ENCODE measurements around the gene CREB5.
A peak's percentile ranks its signal among the peaks of the same experiment; 100 is the strongest.
"Not testable (repeated sequence)": the region's sequence is repeated elsewhere in the genome, so short reads cannot be mapped to it uniquely, and the experiment has no call there.

The CREB5 gene, protein sequence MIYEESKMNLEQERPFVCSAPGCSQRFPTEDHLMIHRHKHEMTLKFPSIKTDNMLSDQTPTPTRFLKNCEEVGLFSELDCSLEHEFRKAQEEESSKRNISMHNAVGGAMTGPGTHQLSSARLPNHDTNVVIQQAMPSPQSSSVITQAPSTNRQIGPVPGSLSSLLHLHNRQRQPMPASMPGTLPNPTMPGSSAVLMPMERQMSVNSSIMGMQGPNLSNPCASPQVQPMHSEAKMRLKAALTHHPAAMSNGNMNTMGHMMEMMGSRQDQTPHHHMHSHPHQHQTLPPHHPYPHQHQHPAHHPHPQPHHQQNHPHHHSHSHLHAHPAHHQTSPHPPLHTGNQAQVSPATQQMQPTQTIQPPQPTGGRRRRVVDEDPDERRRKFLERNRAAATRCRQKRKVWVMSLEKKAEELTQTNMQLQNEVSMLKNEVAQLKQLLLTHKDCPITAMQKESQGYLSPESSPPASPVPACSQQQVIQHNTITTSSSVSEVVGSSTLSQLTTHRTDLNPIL

DNA sequence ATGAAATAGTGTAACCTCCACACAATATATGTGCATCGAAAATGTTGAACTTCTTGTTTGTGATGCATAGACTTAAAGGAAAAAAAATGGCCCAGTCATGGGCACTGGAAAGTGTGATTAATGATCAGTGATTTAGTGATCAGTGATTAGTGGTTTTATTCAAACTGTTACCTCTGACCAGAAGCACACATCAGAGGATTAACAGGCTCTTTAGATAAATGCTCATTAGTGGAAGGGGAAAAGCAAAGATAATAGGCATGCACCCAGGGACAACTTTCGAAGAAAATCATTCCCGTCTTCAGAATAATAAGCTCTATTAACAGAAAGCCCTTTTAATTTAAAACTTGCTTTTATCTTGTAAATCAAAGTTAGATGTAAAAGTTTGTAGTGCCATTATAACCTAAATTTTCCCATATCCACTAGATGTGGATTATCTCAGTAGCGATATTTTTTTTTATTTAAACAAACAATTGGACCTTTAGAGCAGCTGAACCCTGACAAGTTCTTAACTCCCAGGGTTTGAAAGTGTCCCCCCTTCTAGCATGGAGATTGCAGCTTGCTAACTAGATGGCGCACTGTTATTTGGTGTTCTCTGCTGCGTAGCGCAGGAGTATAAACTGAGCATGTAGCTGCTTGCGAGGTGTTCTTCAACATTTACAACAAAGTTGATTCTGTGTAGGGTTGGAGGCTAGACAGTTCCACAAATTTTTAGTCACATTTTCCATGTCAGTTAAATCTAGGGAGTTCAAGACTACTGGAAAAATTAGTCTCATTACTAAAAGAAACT, at the start of gene CREB5:
Gene CREB5, plus strand, starts transcription at position 643 of the 787 bp plus-strand sequence. CDS start 397 bp downstream, outside the sequence.
- peak; percentile 53 for DNase-seq

DNA sequence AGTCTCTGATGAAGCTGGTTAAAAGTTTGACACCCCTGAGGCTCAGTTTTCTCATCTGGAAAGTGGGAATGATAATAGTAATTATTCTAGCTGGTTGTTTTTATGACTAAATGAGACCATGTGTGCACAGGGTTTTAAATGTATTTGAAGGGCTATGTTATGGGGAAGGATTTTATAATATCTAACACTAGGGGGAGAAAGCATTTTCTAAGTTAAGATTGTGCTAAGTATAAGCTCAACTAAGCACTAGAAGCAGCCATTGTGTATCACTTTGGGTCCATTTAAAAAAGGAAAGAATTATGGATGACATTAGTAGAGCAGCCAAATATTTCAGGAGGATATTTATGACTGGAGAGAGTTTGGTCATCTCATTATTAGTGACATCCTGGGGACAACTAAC, 49.5 kb upstream of the CREB5 start:
- no peak for DNase-seq

DNA sequence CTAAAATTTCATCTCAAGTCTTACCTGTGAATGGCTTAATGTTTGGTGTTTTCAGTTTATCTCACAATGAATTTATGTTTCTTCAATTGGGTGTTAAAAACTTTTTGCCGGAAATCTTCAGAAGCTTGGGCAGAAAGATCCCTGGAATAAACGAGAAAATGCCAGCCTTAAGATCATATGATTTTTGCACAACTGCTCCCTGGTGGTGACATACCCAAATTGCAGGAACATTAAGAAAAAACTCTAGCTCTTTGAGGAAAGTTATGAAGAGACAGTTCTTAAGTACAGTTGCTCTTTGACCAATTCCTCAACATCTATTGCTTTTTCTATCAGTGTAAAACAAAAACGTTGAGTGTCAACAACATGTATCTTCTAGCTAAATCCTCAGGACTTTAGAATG, 48.2 kb upstream of the CREB5 start:
- DNase-seq: no peak

DNA sequence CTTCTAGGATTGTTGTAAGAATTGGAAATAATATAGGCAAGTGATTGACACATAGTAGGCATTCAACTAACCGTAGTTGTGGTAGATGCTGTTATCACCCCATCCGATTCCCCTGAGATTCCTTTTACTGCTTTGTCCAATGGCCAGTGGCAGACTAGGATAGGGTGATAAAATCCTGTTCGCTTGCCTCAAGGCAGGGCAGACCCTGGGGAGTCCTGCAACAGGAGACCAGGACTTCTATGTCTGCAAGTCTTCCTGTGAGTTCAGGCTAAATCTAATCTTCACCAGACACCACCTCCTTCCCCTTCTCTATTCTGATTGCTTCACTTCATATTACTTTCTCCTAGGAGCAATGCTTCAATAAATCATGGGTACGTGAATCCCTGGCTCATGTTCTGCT, 42.8 kb upstream of the CREB5 start:
- no peak for DNase-seq

DNA sequence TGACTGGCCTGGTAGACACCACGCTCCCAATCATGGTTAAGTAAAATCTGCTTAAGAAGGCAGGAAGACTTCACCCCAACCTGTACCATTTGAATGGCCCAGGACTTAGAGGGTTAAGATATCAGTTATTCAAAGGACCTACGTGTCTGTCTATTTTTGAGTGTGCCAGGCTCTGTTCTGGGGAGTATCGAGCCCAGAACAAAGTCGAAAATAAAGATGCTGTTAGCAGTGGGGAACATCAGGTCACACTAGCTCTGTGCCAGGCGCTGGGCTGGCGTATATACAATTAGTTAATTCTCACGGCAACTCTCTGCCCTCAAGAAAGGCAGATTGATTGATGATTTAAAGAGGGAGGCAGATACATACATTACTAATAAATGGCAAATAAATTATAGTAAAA, 40.5 kb upstream of the CREB5 start:
- DNase-seq: no peak

DNA sequence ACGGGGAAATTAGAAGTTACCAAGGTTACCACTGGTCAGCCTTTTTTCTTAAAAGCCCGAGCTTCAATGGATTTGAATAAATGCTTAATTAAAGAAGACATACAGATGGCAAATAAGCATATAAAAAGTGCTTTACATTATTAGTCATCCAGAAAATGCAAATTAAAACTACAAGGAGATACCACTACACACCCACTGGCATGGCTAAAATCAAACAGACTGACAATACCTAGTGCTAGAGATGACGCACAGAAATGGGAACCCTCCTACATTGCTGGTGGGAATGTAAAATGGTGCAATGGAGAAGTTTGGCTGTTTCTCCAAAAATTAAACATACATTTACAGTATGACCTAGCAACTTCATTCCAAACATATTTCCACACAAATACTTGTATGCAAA, 38.3 kb upstream of the CREB5 start:
- DNase-seq: no peak

DNA sequence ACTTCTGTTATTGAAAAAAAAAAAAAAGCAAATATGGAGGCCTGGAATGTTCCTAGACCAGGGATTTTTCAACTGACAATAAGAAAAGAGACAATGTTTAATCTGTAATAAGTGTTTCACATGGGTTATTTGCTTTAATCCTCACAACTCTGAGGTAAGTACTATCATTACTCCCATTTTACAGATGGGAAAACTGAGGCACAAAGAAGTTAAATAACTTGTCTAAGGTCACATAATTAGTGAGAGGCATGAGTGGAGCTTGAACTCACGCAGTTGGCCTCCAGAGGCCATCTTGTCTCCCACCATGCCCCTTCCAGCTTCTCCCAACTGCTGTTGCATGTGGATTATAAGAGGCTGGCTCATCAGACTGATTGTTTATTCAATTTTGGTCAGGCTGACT, 36.6 kb upstream of the CREB5 start:
- DNase-seq: no peak

DNA sequence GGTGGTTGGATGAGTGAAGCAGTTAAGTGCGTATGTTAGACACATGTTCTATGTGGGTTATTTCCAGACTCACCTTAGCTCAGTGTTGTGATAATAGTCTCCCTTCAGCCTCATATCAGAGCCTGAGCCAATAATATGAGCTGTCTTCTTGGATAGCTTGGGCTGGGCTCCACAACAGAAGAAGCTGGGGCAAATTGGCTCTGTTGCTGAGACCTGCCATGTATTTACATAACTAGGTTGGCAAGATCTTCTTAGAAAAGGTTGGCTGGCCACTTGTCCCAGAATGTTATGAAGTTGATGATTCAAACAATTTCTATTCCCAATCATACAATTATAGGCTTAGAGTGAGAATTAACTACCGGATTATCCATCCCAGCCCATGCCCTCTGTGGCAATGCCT, 35.7 kb upstream of the CREB5 start:
- DNase-seq: no peak

DNA sequence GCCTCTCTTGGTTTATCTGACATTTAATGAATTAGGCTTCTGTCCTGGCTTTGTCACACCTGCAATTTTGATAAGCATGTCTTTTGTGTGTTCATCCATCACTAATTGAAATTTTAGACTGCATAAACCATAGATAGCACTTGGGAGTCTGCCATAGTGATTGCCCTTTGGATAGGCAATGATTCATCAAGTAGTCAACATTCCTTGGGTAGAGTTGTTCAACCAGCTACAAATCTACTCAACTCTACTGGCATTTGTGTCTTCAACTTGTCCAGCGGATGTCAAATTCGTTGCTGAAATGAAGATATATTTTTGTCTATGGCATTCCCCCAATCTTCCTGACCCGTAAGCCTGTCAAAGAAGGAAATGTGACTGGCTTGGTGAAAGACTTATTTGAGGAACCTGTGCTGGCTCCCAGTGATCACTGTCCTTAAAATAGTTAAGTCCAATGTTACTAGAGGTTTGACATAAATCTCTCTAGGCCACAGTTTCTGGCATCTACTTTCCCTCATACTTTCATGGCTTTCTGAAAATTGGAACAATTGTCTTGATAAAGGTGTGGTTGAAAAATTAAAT, 33.7 kb upstream of the CREB5 start:
- DNase-seq: no peak

DNA sequence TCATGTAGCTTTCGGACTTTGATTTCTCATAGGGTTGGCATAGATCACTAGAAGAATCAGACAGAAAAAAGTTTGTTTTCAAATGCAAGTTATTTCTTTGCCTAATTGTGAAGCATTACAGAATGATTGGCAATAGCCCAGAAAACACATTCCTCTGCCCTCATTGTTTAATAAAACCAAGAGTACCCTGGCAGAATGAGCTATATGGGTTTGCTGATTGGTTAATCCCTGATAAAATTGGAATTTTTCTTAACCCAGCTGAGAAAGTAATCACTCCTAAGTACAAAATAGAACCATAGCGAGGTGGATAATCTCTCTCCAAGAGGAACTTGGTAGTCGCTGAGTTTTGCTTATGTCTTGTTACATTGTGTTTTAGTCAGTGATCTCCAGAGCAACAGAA, 30.9 kb upstream of the CREB5 start:
- no peak for DNase-seq

DNA sequence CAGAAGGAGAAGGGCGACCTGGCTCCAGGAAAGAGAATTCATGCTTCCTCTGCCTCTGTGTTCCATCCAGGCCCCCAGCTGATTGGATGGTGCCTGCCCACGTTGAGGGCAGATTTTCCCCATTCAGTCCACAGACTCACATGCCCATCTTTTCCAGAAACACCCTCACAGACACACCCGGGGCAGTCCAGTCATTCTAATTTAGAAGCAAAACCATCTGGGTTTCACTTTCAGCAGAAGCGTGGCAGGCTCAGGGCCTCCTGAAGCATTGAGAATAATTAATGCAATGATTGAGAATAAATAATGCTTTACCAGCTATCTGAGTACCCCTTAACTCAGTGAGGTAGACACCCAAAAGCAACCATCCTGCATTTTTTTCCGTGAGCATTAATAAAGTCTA, 30.2 kb upstream of the CREB5 start:
- no peak for DNase-seq

DNA sequence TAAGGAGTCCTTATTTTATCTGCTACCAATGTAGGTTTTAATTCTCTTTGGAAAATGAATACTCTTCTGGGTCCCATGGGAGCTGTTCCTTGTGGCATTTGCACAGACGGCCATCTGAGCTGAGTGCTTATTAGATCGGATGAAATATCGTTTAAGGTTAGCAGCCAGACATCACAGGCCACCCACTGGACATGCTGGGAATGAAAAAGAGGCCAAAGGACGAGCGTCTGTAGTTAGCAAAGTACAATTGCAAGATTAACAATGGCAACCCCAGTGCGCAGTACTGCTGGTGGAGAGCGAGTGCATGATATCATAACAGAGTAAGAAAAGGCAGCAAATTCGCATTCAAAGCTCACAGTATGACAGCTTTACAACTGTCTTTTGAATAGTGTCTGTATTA, 28.3 kb upstream of the CREB5 start:
- no peak for DNase-seq

DNA sequence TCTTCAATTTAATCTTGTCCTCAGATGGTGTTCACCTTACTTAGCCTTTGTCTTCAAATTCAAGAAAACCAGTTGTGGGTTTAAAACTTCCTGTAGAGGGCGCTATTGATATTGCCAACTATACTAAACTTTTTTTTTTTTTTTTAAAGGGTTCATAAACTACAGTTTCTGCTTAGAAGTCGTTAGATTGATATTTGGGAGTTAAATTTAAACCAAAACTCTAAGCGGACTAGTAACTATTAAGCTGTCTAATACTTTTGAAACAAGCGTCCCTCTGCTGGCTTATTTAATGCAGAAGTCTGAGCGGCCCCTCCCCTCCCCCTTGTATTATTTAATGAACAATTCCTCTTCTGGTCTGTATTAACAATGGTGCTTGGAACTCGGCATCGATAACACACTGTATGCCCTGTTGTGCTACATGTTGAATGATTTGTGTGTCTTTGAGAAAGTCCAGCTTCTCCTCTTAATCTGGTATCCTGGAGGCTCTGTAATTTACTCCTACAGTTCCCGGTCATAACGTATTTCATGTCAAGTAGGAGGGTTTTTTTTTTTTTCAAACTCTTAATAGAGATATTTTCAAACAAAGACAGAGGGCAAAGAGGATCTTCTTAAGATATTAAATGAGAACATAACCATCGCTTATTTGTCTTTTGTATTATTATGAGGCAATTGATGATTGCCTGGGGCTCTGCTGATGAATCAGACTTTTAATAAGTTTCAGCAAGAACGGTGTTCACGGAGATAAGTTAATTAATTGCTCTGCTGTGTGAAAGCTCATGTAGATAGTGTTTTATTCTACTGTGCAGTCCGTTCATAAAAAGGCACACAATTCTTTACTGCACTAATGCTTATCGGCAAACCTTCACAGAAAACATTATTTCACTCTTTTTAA, 22.6 kb upstream of the CREB5 start:
- no peak for DNase-seq

DNA sequence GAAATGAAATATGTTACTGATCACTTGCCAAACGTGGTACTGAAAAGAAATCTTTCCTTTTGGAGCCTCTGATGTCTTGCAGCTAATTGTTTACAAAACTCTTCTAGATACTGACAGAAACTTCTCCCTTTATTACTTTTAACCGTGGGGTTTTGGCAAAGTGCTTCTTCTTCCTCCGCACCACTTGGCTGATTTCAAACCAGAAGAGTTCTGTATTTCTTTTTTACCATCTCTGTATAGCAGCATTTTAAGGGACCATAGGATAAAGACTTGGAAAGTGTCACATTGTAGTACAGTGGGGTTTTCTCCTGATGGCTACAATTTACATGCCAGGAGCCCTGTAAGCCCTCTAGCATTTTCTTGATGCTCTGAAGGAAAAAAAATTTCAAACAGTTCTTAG, 21.9 kb upstream of the CREB5 start:
- no peak for DNase-seq

DNA sequence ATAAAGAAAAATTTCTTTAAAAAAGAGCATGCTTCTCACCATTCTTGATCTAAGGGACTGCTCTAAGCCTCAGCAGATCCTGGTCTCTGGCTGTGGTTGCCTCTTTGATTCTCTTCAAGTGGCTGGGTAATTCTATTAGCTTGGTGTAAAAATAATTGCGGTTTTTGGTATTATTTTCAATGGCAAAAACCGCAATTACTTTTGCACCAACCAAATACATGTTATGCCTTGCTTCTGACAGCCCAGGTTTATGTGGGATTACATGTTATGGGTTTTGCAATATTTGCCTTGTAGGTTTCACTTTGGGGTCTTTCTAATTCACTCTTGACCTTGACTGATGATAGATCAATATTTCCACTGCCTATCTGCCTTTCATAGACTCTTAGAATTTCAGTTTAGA, 20.0 kb upstream of the CREB5 start:
- no peak for DNase-seq

DNA sequence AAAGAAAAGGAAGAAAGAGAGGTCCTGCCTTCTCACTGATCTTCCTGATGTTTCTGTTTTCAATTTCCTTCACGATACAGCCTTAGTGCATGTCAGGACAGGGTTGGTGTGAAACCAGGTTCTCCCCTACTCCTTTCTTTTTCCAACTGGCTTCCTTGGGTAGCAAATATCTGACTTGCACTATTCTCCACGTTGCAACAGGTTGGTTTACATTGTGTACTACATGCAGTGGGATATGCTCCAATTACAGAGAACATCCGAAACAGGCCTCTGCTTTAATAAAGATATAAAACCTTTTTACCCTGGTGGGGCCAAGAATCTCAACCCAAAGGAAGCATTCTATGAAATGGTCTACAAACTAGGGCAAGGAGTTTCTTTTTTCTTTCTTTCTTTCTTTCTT, 16.9 kb upstream of the CREB5 start:
- no peak for DNase-seq

DNA sequence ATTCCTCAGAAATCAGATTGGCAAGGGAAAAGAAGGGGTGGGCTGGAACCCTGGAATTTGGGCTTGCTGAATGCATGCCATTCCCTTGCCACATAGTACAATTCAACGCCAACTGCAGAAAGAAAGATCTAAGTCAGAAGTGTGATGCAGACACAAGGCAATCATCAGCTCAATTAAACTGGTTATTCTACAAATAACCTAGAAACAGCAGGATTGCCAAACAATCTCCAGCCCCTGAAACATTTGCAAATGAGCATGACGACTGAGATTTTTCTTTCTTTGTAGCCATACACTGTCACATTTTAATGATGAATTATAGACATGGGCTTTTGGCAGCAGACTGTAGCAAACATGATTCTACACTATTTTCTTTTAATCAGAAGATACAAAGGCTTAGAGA, 16.5 kb upstream of the CREB5 start:
- DNase-seq: no peak

DNA sequence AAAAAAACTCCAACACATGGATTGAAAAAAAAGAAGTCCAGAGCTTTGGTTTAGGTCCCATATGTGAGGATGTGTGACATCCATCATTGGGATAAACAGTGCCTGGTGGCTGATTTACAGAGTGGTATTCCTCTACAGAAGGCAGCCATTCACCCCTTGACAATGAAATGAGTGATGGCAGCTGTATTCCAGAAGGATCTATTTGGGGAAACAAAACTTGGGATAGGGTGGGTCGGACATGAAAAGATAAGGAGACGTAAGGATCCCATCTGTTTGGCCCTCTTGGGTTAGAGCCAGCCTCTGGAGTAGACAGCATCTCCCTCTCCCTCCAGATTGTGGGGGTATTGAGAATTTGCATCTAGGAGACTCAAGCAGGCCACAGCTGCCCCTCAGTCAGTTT, 15.2 kb upstream of the CREB5 start:
- DNase-seq: no peak

DNA sequence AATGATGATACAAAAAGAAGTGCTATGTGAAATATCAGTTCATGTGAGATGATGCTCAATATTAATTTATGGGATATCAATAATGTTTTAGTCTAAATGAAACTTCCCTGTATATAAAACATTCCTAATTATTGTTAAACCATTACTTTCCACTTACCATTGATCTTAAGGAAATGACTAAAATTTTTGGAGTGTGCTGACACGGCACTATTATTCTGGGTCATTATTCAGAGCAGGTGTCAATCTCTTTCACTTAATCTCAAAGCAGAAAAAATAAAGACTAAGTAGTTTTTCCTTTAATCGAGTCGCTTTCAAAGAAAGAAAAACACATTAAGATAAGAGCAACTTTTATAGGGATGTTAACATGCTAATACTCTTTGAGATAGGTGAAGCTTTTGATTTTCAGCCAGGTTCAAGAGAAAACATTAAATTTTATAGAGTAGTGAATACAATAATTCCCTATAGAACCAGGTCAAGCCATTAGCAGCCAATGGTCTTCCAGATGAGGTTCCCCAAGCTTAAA, 11.4 kb upstream of the CREB5 start:
- DNase-seq: no peak

DNA sequence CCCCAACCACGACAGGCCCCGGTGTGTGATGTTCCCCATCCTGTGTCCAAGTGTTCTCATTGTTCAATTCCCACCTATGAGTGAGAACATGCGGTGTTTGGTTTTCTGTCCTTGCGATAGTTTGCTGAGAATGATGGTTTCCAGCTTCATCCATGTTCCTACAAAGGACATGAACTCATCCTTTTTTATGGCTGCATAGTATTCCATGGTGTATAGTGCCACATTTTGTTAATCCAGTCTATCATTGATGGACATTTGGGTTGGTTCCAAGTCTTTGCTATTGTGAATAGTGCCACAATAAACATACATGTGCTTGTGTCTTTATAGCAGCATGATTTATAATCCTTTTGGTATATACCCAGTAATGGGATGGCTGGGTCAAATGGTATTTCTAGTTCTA, 10.8 kb upstream of the CREB5 start:
- not testable (repeated sequence) for DNase-seq

DNA sequence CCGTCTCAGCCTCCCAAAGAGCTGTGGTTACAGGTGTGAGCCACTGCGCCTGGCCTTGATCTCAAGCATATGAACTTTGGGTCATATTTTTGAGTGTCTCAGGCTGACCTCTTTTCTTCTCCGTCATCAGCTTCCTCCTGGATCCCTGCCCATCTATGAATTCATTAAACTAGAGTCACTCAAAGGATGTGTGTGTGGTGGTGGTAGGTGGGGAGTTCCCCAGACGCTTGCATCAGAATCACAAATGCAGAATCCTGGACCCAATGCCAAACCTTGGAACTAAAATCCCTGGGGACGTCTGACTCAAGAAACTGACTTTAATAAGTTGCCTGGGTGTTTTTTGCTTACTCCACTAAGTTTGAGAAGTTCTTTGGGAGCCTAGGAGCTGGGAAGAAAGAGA, 6.7 kb upstream of the CREB5 start:
- DNase-seq: no peak

DNA sequence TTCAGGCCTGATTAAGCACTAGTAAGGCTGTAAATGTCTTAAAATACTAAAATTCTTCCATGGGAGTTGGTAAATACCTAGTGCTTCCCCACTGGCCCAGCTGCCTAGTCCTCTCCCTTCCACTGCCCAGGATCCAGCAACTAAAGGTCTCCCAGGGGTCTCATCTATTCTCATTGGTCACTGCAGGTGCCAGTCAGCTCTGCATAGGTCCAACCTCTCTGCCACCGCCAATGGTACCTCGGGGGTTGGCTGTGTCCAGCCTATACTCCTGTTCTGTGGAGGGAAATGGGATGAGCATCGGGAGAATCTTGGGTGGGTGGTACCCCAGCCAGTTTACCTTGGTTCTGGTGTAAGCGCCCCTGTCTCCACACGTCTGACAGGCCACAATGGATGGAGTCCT, 6.1 kb upstream of the CREB5 start:
- DNase-seq: no peak

DNA sequence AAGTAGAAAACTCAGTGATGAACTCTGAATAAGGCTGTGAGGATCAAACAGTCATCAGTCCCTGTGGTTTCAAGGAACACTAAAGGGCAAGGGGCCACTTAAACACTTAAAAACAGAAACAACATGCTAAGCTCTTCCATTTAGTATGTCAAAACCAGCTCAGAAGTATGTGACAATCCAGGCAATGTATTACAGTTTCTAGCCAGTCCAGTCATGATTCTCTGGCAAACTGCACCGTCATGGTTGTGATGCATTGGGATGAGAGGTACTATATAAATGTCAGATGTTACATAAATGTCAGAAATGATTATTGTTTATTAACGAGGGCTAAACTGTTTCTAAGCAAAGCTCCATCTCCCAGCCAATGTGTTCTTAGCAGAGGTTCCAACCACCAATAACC, 4.7 kb upstream of the CREB5 start:
- no peak for DNase-seq

Data from left hindlimb (tissue), 1 donor.